Measurements from ENCODE around the gene CNKSR1. TPM values are rescaled to one million over a fixed set of nuclear protein-coding genes. Genes with fewer than 3 reads are reported as not detected.
A peak's percentile ranks its signal among the peaks of the same experiment; 100 is the strongest.
"Not testable (repeated sequence)": the region's sequence is repeated elsewhere in the genome, so short reads cannot be mapped to it uniquely, and the experiment has no call there.

Gene CNKSR1
- total and polyA plus RNA-seq, 8 donors, result 11.3 to 48.5 (median 16.5) TPM

DNA sequence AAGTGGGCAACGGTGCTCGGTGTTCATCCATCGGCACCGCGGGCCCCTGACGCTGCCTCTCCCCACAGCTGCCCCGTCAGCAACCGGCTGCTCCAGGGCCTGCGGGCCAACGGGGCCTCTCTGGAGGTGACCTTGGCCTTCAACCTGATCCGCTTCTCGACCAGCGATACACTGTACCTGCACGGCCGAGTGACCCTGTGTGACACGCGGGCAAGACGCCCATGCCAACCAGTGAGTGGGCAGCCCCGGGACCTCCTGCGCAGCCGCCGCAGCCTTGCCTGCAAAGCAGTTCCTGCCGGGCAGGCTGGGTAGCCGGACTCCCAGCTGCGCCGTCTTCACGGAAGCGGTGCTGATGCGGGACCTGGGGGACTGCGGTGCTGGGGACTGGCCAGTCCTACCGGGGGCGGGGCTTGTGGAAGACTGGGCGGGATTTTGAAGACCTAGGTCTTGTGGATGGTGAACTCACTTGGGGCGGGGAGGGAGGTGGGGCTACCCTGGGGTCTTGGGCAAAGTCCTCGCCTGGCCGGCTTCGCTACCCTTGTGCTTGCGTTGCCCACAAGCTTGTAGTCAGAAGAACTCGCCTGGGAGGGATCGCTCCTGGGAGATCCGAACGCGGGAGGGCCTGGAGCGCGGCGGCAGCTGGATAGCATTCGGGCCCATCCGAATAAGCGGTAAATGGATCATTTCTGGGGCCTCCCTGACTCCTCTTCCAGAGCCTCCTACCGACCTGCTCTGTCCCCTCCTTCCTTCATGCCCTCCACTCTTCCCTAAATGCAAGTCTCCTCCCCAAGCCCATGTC is 47.9 kb downstream of the CNKSR1 start:
- FAIRE-seq (no peak), DNase-seq (peak; percentile 84 to 93 (median 90)), ATAC-seq (peak; percentile 92 to 97 (median 96))
- intact Hi-C loops (cut with DNase I), result no loop called here
- no peaks in the 10 kb centered on the region for H3K36me3 ChIP-seq
- peaks cover 0 to 4% (median 0%) of the 10 kb centered on the region in 3 donors for H3K4me1 ChIP-seq
- H3K4me3 ChIP-seq, result peak overlapping the region; percentile 14 to 60 (median 40)
- no peak for TF ChIP-seq CTCF (IDR thresholded peaks at IDR 0.05)
- no peaks in the 10 kb centered on the region for H3K9me3 ChIP-seq
- peak overlapping the region in 3 of 4 donors; percentile 42 to 62 (median 44) for H3K27ac ChIP-seq
- 3 to 4% methylated on average over 50 of the region's 50 CpGs for WGBS, 2 donors
- H3K27me3 ChIP-seq, result no peaks in the 10 kb centered on the region

GRCh38 chr1:26230682-26231081 is 53.4 kb downstream of the CNKSR1 start:
- not testable (repeated sequence) for H3K36me3 ChIP-seq, H3K4me3 ChIP-seq, FAIRE-seq, H3K27ac ChIP-seq, H3K9me3 ChIP-seq, DNase-seq, H3K27me3 ChIP-seq, ATAC-seq
- peaks cover 0 to 11% (median 0%) of the 10 kb centered on the region in 3 donors for H3K4me1 ChIP-seq
- intact Hi-C loops (cut with DNase I), result loop anchor here in 1 of 3 donors (10.0 kb wide), 1 partner anchor 56 kb away; the partner anchor contains the start of genes CNKSR1 and ZNF593OS
- WGBS, 2 donors, result 89 to 92% methylated on average over 2 of the region's 2 CpGs

DNA sequence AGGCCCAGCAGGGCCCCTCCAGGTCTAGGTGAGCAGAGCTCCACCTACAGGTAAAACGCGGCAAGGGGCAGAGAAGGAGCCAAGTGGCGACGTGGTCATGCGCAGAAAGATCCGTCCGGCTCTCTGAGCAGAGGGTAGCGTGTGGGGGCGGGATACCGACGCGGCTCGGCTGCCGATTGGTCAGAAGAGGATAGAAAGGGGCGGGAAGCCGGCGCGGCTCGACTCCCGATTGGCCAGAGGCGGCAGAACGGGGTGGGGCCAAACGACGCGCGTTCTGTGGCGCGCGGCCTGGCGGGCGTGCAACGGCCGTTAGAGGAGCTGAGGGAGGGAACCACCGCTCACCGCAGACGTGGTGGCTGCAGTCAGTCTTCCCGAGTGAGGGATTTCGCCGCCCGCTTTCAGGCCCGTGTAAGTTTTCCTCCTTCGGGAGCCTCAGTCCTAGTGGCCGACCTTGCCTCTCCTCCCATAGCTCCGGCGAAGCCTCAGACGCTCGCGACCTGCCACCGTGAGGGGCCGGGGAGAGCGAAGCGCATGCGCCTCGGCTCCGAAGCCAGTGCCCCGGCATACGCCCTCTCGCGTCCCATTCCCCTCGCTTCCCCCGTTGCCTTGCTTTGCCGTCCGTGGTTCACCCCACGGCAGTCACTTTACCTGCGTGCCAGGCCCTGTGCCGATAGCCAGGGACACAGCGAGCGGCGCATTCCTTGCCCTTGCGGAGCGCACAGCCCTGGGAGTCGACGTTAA is 56.8 kb downstream of the CNKSR1 start, which contains the start of gene CEP85:
Gene CEP85, plus strand, starts transcription at position 298 of the 741 bp plus-strand sequence. CDS start 5,584 bp downstream, outside the sequence.
- intact Hi-C loops (cut with DNase I), result loop anchor here in 1 of 3 donors (10.0 kb wide), 1 partner anchor 59 kb away; the partner anchor contains the start of genes CNKSR1 and ZNF593OS
- ATAC-seq, result peak; percentile 93 to 99 (median 98)
- TF ChIP-seq CTCF (IDR thresholded peaks at IDR 0.05), result peak; percentile 74 to 88 (median 83)
- no peaks in the 10 kb centered on the region for H3K36me3 ChIP-seq
- no peaks in the 10 kb centered on the region for H3K27me3 ChIP-seq
- peak; percentile 97 to 100 (median 99) for DNase-seq
- peak within 1 kb of the TSS; percentile 75 to 88 (median 81) for H3K27ac ChIP-seq
- 0% methylated on average over 73 of the region's 73 CpGs for WGBS, 2 donors
- H3K9me3 ChIP-seq, result no peaks in the 10 kb centered on the region
- FAIRE-seq, result peak; percentile 85
- H3K4me3 ChIP-seq, result peak within 1 kb of the TSS; percentile 50 to 82 (median 62)
- peaks cover 0 to 7% (median 0%) of the 10 kb centered on the region in 3 donors for H3K4me1 ChIP-seq

GRCh38 chr1:26234644-26235370 is 57.5 kb downstream of the CNKSR1 start:
- H3K4me3 ChIP-seq, result peak overlapping the region; percentile 50 to 82 (median 62)
- no peaks in the 10 kb centered on the region for H3K27me3 ChIP-seq
- TF ChIP-seq CTCF (IDR thresholded peaks at IDR 0.05), result no peak
- DNase-seq, result peak in 1 of 6 donors; percentile 20
- peaks cover 0 to 7% (median 0%) of the 10 kb centered on the region in 3 donors for H3K4me1 ChIP-seq
- intact Hi-C loops (cut with DNase I), result loop anchor here in 1 of 3 donors (10.0 kb wide), 1 partner anchor 60 kb away; the partner anchor contains the start of genes CNKSR1 and ZNF593OS
- H3K27ac ChIP-seq, result peak overlapping the region; percentile 75 to 88 (median 81)
- 1% methylated on average over 30 of the region's 30 CpGs for WGBS, 2 donors
- ATAC-seq, result peak in 2 of 4 donors; percentile 2
- H3K36me3 ChIP-seq, result no peaks in the 10 kb centered on the region
- H3K9me3 ChIP-seq, result no peaks in the 10 kb centered on the region
- no peak for FAIRE-seq
